H1 (cell line): ENCODE measurements around the gene SNTN. TPM values are rescaled to one million over a fixed set of nuclear protein-coding genes. Genes with fewer than 3 reads are reported as not detected.

ENCODE experiments used
- CTCF ChIA-PET: fragments of 300-600 bp; sonication (Branson Sonifier 250); formaldehyde crosslinking; loops from one replicate; lab custom pipeline; 2021; ENCODE audit not compliant: partially characterized antibody; lab: Charles Lee
- POLR2A ChIA-PET: fragments of 300-600 bp; sonication (Branson Sonifier 250); formaldehyde crosslinking; loops from one replicate; lab custom pipeline; 2021; ENCODE audit warnings: inconsistent platforms; ENCODE audit not compliant: partially characterized antibody; lab: Charles Lee
- DNase-seq, 2 experiments: peaks; one replicate each; pipeline versions ENCODE4 v3.0.0 to v3.0.0-alpha.2; 2010 to 2022; ENCODE audit warnings: low spot score in 2 of 2, low read depth in 1 of 2, mixed read lengths in 1 of 2
- FAIRE-seq: peaks from 2 replicates; lab custom pipeline; 2011; peaks lifted over from hg19 to GRCh38; lab: Jason Lieb, UNC
- H2AFZ ChIP-seq: 2 replicates; pipeline ENCODE4 v1.8.1; 2012; ENCODE audit warnings: low read length, inconsistent platforms
- H2AK5ac ChIP-seq: 2 replicates; pipeline ENCODE4 v1.6.1; 2013; ENCODE audit warnings: low read depth, low read length
- H2BK120ac ChIP-seq: replicated peaks from 2 replicates; pipeline ENCODE3; 2013; ENCODE audit warnings: low read depth, low read length, inconsistent platforms
- H2BK12ac ChIP-seq: 2 replicates; pipeline ENCODE4 v1.6.1; 2013; ENCODE audit warnings: low read depth, low read length
- H2BK15ac ChIP-seq: 2 replicates; pipeline ENCODE4 v1.6.1; 2013; ENCODE audit warnings: low read length
- H2BK20ac ChIP-seq: 2 replicates; pipeline ENCODE4 v1.6.1; 2013; ENCODE audit warnings: low read length
- H2BK5ac ChIP-seq: 2 replicates; pipeline ENCODE4 v1.6.1; 2013; ENCODE audit warnings: low read depth, low read length
- H3K14ac ChIP-seq: 2 replicates; pipeline ENCODE4 v1.6.1; 2013; ENCODE audit warnings: inconsistent platforms; ENCODE audit not compliant: insufficient read length
- H3K18ac ChIP-seq: 2 replicates; pipeline ENCODE4 v1.6.1; 2013; ENCODE audit warnings: low read length; ENCODE audit errors: extremely low read depth
- H3K23ac ChIP-seq: 2 replicates; pipeline ENCODE4 v1.6.1; 2013; ENCODE audit warnings: inconsistent platforms; ENCODE audit not compliant: insufficient read length
- H3K23me2 ChIP-seq: 2 replicates; pipeline ENCODE4 v1.6.1; 2013; ENCODE audit warnings: low read depth, low read length
- H3K27ac ChIP-seq: 2 replicates; pipeline ENCODE4 v1.6.1; 2011; ENCODE audit warnings: low read depth, low read length, inconsistent platforms
- H3K27me3 ChIP-seq, 4 experiments: replicated peaks in 1 of 4; 1 replicate in 1 of 4; 2 replicates in 3 of 4; pipeline versions ENCODE4 v1.6.1 to v1.8.1; 2011 to 2013; ENCODE audit warnings: low read length in 3 of 4, mild to moderate bottlenecking in 3 of 4, inconsistent platforms in 2 of 4, mixed read lengths in 2 of 4, moderate library complexity in 1 of 4; ENCODE audit not compliant: control insufficient read depth in 3 of 4, insufficient read depth in 3 of 4; ENCODE audit errors: extremely low read depth in 1 of 4
- H3K36me3 ChIP-seq, 4 experiments: 2 replicates each; pipeline versions ENCODE4 v1.6.1 to v1.8.1; 2011 to 2013; ENCODE audit warnings: mild to moderate bottlenecking in 4 of 4, low read length in 3 of 4, moderate library complexity in 2 of 4, control low read depth in 1 of 4, inconsistent platforms in 1 of 4; ENCODE audit not compliant: insufficient read depth in 4 of 4, control insufficient read depth in 2 of 4
- H3K4ac ChIP-seq: replicated peaks from 2 replicates; pipeline ENCODE3; 2013; ENCODE audit warnings: low read length, low read depth, mixed read lengths, inconsistent platforms; ENCODE audit not compliant: insufficient read length
- H3K4me1 ChIP-seq, 4 experiments: replicated peaks in 1 of 4; 1 replicate in 1 of 4; 2 replicates in 3 of 4; pipeline versions ENCODE4 v1.6.1 to v1.8.1; 2011 to 2013; ENCODE audit warnings: low read length in 3 of 4, inconsistent platforms in 2 of 4, mixed read lengths in 1 of 4; ENCODE audit not compliant: insufficient read depth in 4 of 4, control insufficient read depth in 3 of 4
- H3K4me2 ChIP-seq, 2 experiments: 2 replicates each; pipeline versions ENCODE4 v1.6.1 to v1.8.1; 2011 to 2013; ENCODE audit warnings: low read depth in 2 of 2, low read length in 2 of 2, control low read depth in 1 of 2, inconsistent platforms in 1 of 2, mild to moderate bottlenecking in 1 of 2; ENCODE audit not compliant: insufficient read depth in 1 of 2
- H3K4me3 ChIP-seq, 4 experiments: fragments of 200-600, 300-600 bp in 1 of 4; sonication (generic), shearing (Covaris generic), sonication (Bioruptor Twin) in 1 of 4; 2 replicates each; pipeline versions ENCODE4 v1.5.1 to v1.8.1; 2011 to 2016; ENCODE audit warnings: low read length in 4 of 4, low read depth in 3 of 4, control low read depth in 2 of 4, inconsistent platforms in 2 of 4, mild to moderate bottlenecking in 2 of 4, mixed read lengths in 1 of 4, moderate library complexity in 1 of 4; ENCODE audit not compliant: insufficient read depth in 2 of 4; ENCODE audit errors: extremely low read depth in 1 of 4
- H3K56ac ChIP-seq: replicated peaks from 2 replicates; pipeline ENCODE3; 2013; ENCODE audit warnings: low read depth, mild to moderate bottlenecking, mixed read lengths, low read length, inconsistent platforms; ENCODE audit not compliant: insufficient read length
- H3K79me1 ChIP-seq: 2 replicates; pipeline ENCODE4 v1.6.1; 2013; ENCODE audit warnings: low read depth, low read length, control low read depth
- H3K79me2 ChIP-seq, 2 experiments: 2 replicates each; pipeline versions ENCODE4 v1.6.1 to v1.8.1; 2012 to 2013; ENCODE audit warnings: low read length in 2 of 2, mild to moderate bottlenecking in 2 of 2, inconsistent platforms in 1 of 2; ENCODE audit not compliant: insufficient read depth in 2 of 2, control insufficient read depth in 1 of 2
- H3K9ac ChIP-seq, 4 experiments: replicated peaks in 1 of 4; 1 replicate in 1 of 4; 2 replicates in 3 of 4; pipeline versions ENCODE4 v1.6.1 to v1.8.1; 2011 to 2013; ENCODE audit warnings: low read depth in 3 of 4, low read length in 3 of 4, control low read depth in 2 of 4, mild to moderate bottlenecking in 2 of 4, moderate library complexity in 2 of 4, inconsistent platforms in 1 of 4; ENCODE audit errors: extremely low read depth in 1 of 4
- H3K9me3 ChIP-seq, 2 experiments: 2 replicates each; pipeline versions ENCODE4 v1.6.1 to v1.8.1; 2012 to 2013; ENCODE audit warnings: mild to moderate bottlenecking in 2 of 2, moderate library complexity in 2 of 2, control low read depth in 1 of 2, inconsistent platforms in 1 of 2, low read depth in 1 of 2, low read length in 1 of 2, mixed read lengths in 1 of 2; ENCODE audit not compliant: insufficient read depth in 2 of 2
- H4K20me1 ChIP-seq, 2 experiments: replicated peaks in 1 of 2; 2 replicates each; pipeline versions ENCODE3 to v1.8.1; 2011 to 2013; ENCODE audit warnings: inconsistent platforms in 2 of 2, low read length in 2 of 2, mild to moderate bottlenecking in 1 of 2; ENCODE audit not compliant: insufficient read depth in 2 of 2, control insufficient read depth in 1 of 2
- H4K5ac ChIP-seq: 2 replicates; pipeline ENCODE4 v1.6.1; 2013; ENCODE audit warnings: low read length, low read depth, mixed read lengths, inconsistent platforms; ENCODE audit not compliant: insufficient read length
- H4K8ac ChIP-seq: 2 replicates; pipeline ENCODE4 v1.8.0; 2013; ENCODE audit warnings: mild to moderate bottlenecking, moderate library complexity, low read length, inconsistent platforms; ENCODE audit not compliant: insufficient read depth; ENCODE audit errors: extremely low read depth
- H4K91ac ChIP-seq: replicated peaks from 2 replicates; pipeline ENCODE3; 2013; ENCODE audit warnings: low read length, mixed read lengths, inconsistent platforms; ENCODE audit not compliant: insufficient read length
- CBX5 ChIP-seq: fragments of 300-800, 300-1000 bp; sonication (generic); IDR thresholded peaks from 2 replicates; pipeline ENCODE4 v1.7.1; 2016; ENCODE audit warnings: antibody characterized with exemption, low read length, low read depth
- CEBPB ChIP-seq: IDR thresholded peaks from 2 replicates; pipeline ENCODE4 v1.6.1; 2012; ENCODE audit warnings: low read depth, low read length
- TCF12 ChIP-seq: IDR thresholded peaks from 2 replicates; pipeline ENCODE4 v1.6.1; 2011; ENCODE audit warnings: low read depth, mild to moderate bottlenecking, low read length
- TEAD4 ChIP-seq: IDR thresholded peaks from 2 replicates; pipeline ENCODE4 v1.6.1; 2012; ENCODE audit warnings: low read depth, low read length, inconsistent platforms, mixed read lengths
- YY1 ChIP-seq: IDR thresholded peaks from 2 replicates; pipeline ENCODE4 v1.6.1; 2011; ENCODE audit warnings: low read depth, mild to moderate bottlenecking, low read length
- WGBS, 2 experiments: shearing (Covaris generic) in 1 of 2; methylation state at CpG; one replicate each; pipeline versions ENCODE4 v1.1.6 to v1.1.7; 2013 to 2015; ENCODE audit warnings: low lambda C conversion rate in 2 of 2, mixed read lengths in 2 of 2, inconsistent platforms in 1 of 2, low coverage in 1 of 2, missing lambda C conversion rate in 1 of 2; ENCODE audit not compliant: insufficient replicate concordance in 2 of 2, insufficient coverage in 1 of 2, insufficient read length in 1 of 2; ENCODE audit errors: extremely low coverage in 1 of 2, missing lambda C conversion rate in 1 of 2; 5-methylcytosine and 5-hydroxymethylcytosine counted together
- polyA plus RNA-seq, 7 experiments: library from polyadenylated mRNA; depleted of rRNA in 3 of 7; stranded (reverse) in 5 of 7; unstranded in 2 of 7; fragments of >200 nt in 5 of 7; fragments of 200-250 nt in 2 of 7; gene quantifications; 1 replicate in 5 of 7; 2 replicates in 1 of 7; 4 replicates in 1 of 7; pipeline versions ENCODE4 v1.2.1 to v1.2.3, GENCODE V29; 2011 to 2013; ENCODE audit warnings: missing spikeins in 2 of 7, mixed read lengths in 2 of 7
- total RNA-seq: library from RNA; stranded (reverse); fragmentation: NEBNext Ultra II Directional; extraction: Animal tissue kit (Norgen Biotek cat#: 25700); gene quantifications from 2 replicates; pipeline ENCODE4 v1.2.1, GENCODE V29; 2021
- TF ChIP-seq, protein P1 (sequence below): IDR thresholded peaks from 2 replicates; pipeline ENCODE4 v1.6.1; 2011; ENCODE audit warnings: low read length, improper control_type of control experiment

SNTN gene
- total and polyA plus RNA-seq, 2 of the 8 experiments (the other 6 are each of a cell fraction or from before 2014, with no cell fraction given), result not detected

DNA sequence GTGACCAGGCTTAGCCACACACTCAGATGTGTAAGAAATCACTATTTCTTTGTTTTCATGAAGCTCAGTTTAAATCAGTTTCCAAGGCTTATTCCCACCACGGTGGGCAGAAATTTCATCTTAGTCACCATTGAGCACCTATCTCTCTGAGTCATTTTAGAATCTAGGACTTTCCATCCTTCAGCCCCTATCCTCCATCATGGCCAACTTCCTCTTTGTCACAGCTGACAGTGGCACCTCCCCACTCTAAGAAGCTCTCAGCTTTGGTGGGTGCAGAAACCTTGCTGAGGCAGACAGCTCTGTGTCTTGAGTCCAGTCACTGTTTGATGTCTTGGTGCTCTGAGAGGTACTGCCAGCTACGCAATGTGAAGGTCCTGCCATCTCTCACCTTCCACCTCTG lies 32.9 kb downstream of the SNTN start:
- H2BK5ac ChIP-seq, result no peak overlapping the region
- H3K9me3 ChIP-seq, result no peaks in the 10 kb centered on the region
- no peak overlapping the region for H2BK15ac ChIP-seq
- H2AK5ac ChIP-seq, result no peak overlapping the region
- no peak for FAIRE-seq
- no peak overlapping the region for H2BK120ac ChIP-seq
- no peak overlapping the region for H4K8ac ChIP-seq
- H4K20me1 ChIP-seq, result no peaks in the 10 kb centered on the region
- no peak overlapping the region for H3K9ac ChIP-seq
- H2AFZ ChIP-seq, result no peak overlapping the region
- DNase-seq, result no peak
- no peak overlapping the region for H3K14ac ChIP-seq
- H2BK20ac ChIP-seq, result no peak overlapping the region
- no peaks in the 10 kb centered on the region for H3K36me3 ChIP-seq
- H3K27me3 ChIP-seq, result no peaks in the 10 kb centered on the region
- no peak overlapping the region for H3K4me3 ChIP-seq
- H3K18ac ChIP-seq, result no peak overlapping the region
- H3K79me1 ChIP-seq, result no peaks in the 10 kb centered on the region
- H3K23me2 ChIP-seq, result no peaks in the 10 kb centered on the region
- CTCF ChIA-PET, result interaction anchor here (0.6 to 0.9 kb wide), 2 partner anchors 26 to 174 kb away, joined by 3 read pairs; no protein-coding TSS in a partner anchor
- no peaks in the 10 kb centered on the region for H3K4me1 ChIP-seq
- H4K91ac ChIP-seq, result no peak overlapping the region
- no peak for TF ChIP-seq TEAD4
- TF ChIP-seq YY1, result no peak
- no peak for TF ChIP-seq CEBPB
- TF ChIP-seq TCF12, result no peak
- TF ChIP-seq CBX5, result no peak
- TF ChIP-seq, protein P1, sequence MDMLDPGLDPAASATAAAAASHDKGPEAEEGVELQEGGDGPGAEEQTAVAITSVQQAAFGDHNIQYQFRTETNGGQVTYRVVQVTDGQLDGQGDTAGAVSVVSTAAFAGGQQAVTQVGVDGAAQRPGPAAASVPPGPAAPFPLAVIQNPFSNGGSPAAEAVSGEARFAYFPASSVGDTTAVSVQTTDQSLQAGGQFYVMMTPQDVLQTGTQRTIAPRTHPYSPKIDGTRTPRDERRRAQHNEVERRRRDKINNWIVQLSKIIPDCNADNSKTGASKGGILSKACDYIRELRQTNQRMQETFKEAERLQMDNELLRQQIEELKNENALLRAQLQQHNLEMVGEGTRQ, result no peak
- TF ChIP-seq, all 59 proteins: peak for 0
- H3K23ac ChIP-seq, result no peak overlapping the region
- no peak overlapping the region for H3K27ac ChIP-seq
- no peak overlapping the region for H3K4me2 ChIP-seq
- no peak overlapping the region for H3K4ac ChIP-seq
- POLR2A ChIA-PET, result no interaction called here
- H3K56ac ChIP-seq, result no peak overlapping the region
- 91% methylated on average over 2 of the region's 2 CpGs; no CpG with 5 or more reads in 1 of the 2 experiments for WGBS, 2 experiments
- no peak overlapping the region for H2BK12ac ChIP-seq
- H3K79me2 ChIP-seq, result no peaks in the 10 kb centered on the region
- H4K5ac ChIP-seq, result no peak overlapping the region
